ENCODE results near the gene PACC1. TPM values are rescaled to one million over a fixed set of nuclear protein-coding genes. Genes with fewer than 3 reads are reported as not detected.

PACC1 gene
- total and polyA plus RNA-seq, 4 experiments from 2014 or later = 8.8 to 12.3 (median 9.6) TPM

DNA sequence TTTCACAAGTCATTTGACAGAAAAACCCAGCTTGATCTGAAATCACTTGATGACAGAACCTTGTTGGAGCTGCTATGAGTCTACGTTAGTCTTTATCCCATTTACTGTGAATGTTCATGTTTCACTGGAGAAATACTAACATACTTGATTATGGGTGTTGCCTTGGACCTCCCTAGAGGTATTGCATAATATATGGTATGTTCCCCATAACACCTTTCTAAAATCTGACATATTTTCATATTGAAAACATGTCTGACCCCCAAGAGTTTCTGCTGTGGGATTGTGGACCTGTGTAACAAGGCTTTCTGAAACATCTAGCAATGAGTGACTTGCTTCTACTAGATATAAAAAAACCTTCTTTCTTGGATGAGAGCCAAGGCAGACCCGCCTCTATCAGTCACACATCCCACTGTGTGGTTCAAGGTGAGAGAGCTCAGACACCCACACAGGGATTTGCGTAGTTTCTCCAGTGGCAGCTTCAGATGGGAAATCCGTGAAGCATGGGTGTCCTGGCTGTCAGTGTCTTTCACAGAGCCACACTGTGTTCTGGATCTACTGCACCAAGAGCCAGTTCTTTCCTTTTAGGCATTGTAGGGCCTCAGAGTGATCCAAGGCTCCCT lies 22.6 kb upstream of the PACC1 start:
- ChIA-PET POLR2A (ENCODE audit: partially characterized antibody) (no interaction called here), CTCF (ENCODE audit: partially characterized antibody) (interaction anchor here (1.5 to 2.7 kb wide), 3 partner anchors 18 to 22 kb away, joined by 3 to 8 read pairs (median 7); no protein-coding TSS in a partner anchor)
- Mint-ChIP-seq H3K4me3 (no peak overlapping the region), H3K4me1 (peaks cover 9 to 29% (median 16%) of the 10 kb centered on the region in 4 donors), H3K27ac (peak overlapping the region in 3 of 7 donors; percentile 32 to 54 (median 42)), H3K36me3 (no peaks in the 10 kb centered on the region), H3K27me3 (no peaks in the 10 kb centered on the region), H3K9me3 (no peaks in the 10 kb centered on the region)
- DNase-seq = no peak
- Histone ChIP-seq H3K27me3 (ENCODE audit: insufficient read depth, low read length) (no peaks in the 10 kb centered on the region), H3K27ac (ENCODE audit: low read depth, low read length) (no peak overlapping the region), H3K4me1 (ENCODE audit: insufficient read depth, low read length) (peaks cover 19% of the 10 kb centered on the region), H3K9me3 (ENCODE audit: control insufficient read depth in 1 of 2, low read length in 2 of 2) (no peaks in the 10 kb centered on the region), H3K4me3 (ENCODE audit: low read length in 2 of 2) (no peak overlapping the region), H3K36me3 (ENCODE audit: insufficient read depth, low read length) (peaks cover under 1% of the 10 kb centered on the region)
- intact Hi-C loops (cut with micrococcal nuclease) = loop anchor here (10.0 kb wide), 2 partner anchors 602 to 762 kb away; partner anchors contain the start of genes LPGAT1 and NEK2

DNA sequence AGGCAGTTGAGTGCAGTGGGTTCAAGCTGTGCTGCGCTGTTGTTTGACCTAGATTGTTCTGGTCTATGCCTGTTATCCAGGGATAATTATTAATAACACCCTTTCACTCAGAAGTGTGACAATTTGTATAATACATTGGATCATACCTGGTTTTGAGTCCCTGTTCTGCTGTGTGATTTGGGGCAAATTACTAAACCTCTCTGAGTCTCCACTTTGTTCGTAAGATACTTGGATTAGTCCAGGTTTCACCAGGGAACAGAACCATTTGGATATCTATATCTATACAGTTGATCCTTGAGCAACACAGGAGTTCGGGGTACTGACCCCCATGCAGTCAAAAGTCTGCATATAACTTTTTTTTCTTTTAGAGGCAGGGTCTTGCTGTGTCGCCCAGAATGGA lies 20.3 kb upstream of the PACC1 start:
- Histone ChIP-seq H3K4me1 (ENCODE audit: insufficient read depth, low read length) (peaks cover 20% of the 10 kb centered on the region), H3K36me3 (ENCODE audit: insufficient read depth, low read length) (no peaks in the 10 kb centered on the region), H3K4me3 (ENCODE audit: low read length in 2 of 2) (no peak overlapping the region), H3K27me3 (ENCODE audit: insufficient read depth, low read length) (no peaks in the 10 kb centered on the region), H3K27ac (ENCODE audit: low read depth, low read length) (no peak overlapping the region), H3K9me3 (ENCODE audit: control insufficient read depth in 1 of 2, low read length in 2 of 2) (no peaks in the 10 kb centered on the region)
- no peak for DNase-seq
- CTCF ChIA-PET (ENCODE audit: partially characterized antibody) = no interaction called here
- POLR2A ChIA-PET (ENCODE audit: partially characterized antibody) = no interaction called here
- H3K4me1 Mint-ChIP-seq = peaks cover 11 to 39% (median 18%) of the 10 kb centered on the region in 4 donors
- H3K9me3 Mint-ChIP-seq = no peaks in the 10 kb centered on the region
- peak overlapping the region in 1 of 8 donors; percentile 8 for H3K4me3 Mint-ChIP-seq
- H3K36me3 Mint-ChIP-seq = no peaks in the 10 kb centered on the region
- intact Hi-C loops (cut with micrococcal nuclease) = loop anchor here (5.0 to 10.0 kb wide), 3 partner anchors 122 to 760 kb away; partner anchors contain the start of genes LPGAT1 and NEK2
- H3K27me3 Mint-ChIP-seq = peaks cover 0 to 1% of the 10 kb centered on the region in 2 donors
- no peak overlapping the region for H3K27ac Mint-ChIP-seq

DNA sequence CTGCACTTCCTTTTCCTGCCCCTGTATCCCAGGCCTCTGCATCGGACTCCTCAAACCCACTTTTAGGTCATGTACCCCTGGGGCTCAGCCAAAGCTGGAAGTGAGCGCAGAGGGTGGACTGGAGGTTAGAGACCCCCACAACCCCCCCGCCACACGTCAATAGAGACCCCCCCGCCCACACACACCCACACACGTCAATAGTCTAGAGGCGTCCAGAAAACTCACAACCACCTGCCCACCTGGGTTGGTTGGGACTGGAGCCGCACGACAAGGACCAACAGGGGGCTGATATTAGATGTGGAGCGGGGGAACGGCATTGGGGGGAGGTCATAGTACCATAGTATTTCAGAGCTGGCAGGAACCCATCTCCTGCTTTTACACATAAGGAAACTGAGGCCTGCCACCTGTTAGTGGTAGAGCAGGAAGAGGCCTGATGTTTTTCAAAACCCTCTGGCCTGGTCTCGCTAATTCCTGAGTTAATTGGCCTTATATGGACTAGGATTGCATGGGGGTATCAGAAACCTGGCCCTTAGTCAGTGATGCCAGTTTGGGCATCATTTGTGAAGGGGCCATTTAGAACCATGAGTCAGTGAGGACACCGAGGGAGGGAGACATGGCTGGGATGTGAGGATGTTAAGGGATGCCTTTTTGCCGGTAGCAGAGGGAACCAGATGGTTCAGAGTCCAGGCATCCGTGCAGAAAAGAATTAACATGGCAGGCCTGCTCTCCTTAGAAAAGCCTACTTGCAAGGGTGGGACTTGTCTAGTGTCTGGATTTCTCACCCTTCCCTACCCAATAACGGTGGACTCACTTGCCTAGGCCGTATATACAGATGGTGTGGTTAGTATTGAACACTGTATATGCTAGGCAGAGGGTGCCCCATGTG lies 19.1 kb upstream of the PACC1 start:
- H3K4me3 Mint-ChIP-seq = peak overlapping the region; percentile 77 to 86 (median 83)
- H3K36me3 Mint-ChIP-seq = no peaks in the 10 kb centered on the region
- POLR2A ChIA-PET (ENCODE audit: partially characterized antibody) = interaction anchor here (0.9 to 2.3 kb wide), 5 partner anchors 8 to 1107 kb away, joined by 3 to 8 read pairs (median 5); partner anchors contain the start of genes PACC1 and TRAF5
- intact Hi-C loops (cut with micrococcal nuclease) = loop anchor here (5.0 to 10.0 kb wide), 3 partner anchors 123 to 759 kb away; partner anchors contain the start of genes LPGAT1 and NEK2
- peak overlapping the region; percentile 29 for H3K27ac ChIP-seq (ENCODE audit: low read depth, low read length)
- H3K4me3 ChIP-seq (ENCODE audit: low read length in 2 of 2) = peak overlapping the region; percentile 56 to 63
- H3K4me1 ChIP-seq (ENCODE audit: insufficient read depth, low read length) = peaks cover 20% of the 10 kb centered on the region
- CTCF ChIA-PET (ENCODE audit: partially characterized antibody) = interaction anchor here (1.7 kb wide), 1 partner anchor 363 kb away, joined by 6 read pairs; no protein-coding TSS in a partner anchor
- peak overlapping the region in 6 of 7 donors; percentile 21 to 86 (median 66) for H3K27ac Mint-ChIP-seq
- peaks cover 1 to 3% of the 10 kb centered on the region in 2 donors for H3K27me3 Mint-ChIP-seq
- no peaks in the 10 kb centered on the region for H3K9me3 ChIP-seq (ENCODE audit: control insufficient read depth in 1 of 2, low read length in 2 of 2)
- no peaks in the 10 kb centered on the region for H3K9me3 Mint-ChIP-seq
- no peaks in the 10 kb centered on the region for H3K36me3 ChIP-seq (ENCODE audit: insufficient read depth, low read length)
- H3K27me3 ChIP-seq (ENCODE audit: insufficient read depth, low read length) = no peaks in the 10 kb centered on the region
- DNase-seq = no peak
- H3K4me1 Mint-ChIP-seq = peaks cover 11 to 39% (median 18%) of the 10 kb centered on the region in 4 donors

DNA sequence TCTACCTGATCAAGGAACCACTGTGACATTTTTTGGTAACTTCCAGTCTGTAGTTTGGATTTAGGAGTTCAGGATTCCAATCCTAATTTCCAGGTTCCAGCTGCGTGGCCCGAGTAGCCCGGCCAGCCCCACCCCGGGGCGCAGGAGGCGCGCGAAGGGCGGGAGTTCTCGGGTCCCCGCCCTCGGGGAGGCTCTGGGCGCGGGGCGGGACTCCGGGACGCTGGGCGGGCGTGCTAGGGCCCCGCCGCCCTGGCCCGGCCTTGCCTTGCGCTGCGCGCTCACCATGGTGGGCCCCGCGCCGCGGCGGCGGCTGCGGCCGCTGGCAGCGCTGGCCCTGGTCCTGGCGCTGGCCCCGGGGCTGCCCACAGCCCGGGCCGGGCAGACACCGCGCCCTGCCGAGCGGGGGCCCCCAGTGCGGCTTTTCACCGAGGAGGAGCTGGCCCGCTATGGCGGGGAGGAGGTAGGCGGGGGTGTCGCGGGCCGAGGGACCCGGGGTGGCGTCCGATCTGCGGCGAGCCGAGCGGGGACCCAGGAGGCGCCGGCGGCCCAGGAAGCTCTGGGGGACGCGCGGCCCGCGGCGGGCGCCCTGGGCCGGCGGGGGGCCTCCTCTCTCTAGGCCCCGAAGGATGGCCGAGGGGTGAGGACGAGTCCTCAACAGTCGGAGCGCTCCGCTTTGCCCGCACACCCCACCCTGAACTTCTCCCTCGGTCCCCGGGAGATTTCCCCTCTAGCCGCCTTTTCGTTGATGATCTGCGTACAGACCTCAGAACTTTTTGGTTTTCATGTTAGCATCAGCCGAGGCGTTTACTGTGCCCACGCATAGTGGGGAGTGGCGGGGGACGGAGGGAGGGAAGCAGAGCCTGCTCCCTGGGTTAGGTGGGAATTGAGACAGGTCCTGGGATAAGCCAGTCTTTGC lies 18.2 kb upstream of the PACC1 start, which contains the start of gene NENF:
TSS of gene NENF (plus strand) at position 260 of the 916 bp plus-strand sequence. CDS start at position 284, 24 bp downstream.
- no peaks in the 10 kb centered on the region for H3K36me3 ChIP-seq (ENCODE audit: insufficient read depth, low read length)
- no peaks in the 10 kb centered on the region for H3K36me3 Mint-ChIP-seq
- H3K27me3 ChIP-seq (ENCODE audit: insufficient read depth, low read length) = no peaks in the 10 kb centered on the region
- ChIA-PET CTCF (ENCODE audit: partially characterized antibody) (interaction anchor here (1.1 to 1.7 kb wide), 3 partner anchors 23 to 362 kb away, joined by 4 to 8 read pairs (median 6); no protein-coding TSS in a partner anchor), POLR2A (ENCODE audit: partially characterized antibody) (interaction anchor here (0.9 to 2.3 kb wide), 7 partner anchors 9 to 1106 kb away, joined by 3 to 8 read pairs (median 5); partner anchors contain the start of genes NSL1, PACC1, TATDN3 and TRAF5)
- DNase-seq = peak; percentile 68 to 79 (median 72)
- peak within 1 kb of the TSS; percentile 77 to 86 (median 83) for H3K4me3 Mint-ChIP-seq
- intact Hi-C loops (cut with micrococcal nuclease) = loop anchor here (1.0 to 10.0 kb wide), 5 partner anchors 19 to 758 kb away; partner anchors contain the start of genes LPGAT1, NEK2, PACC1 and PPP2R5A
- H3K9me3 Mint-ChIP-seq = no peaks in the 10 kb centered on the region
- no peaks in the 10 kb centered on the region for H3K9me3 ChIP-seq (ENCODE audit: control insufficient read depth in 1 of 2, low read length in 2 of 2)
- H3K4me1 ChIP-seq (ENCODE audit: insufficient read depth, low read length) = peaks cover 20% of the 10 kb centered on the region
- peaks cover 10 to 35% (median 18%) of the 10 kb centered on the region in 4 donors for H3K4me1 Mint-ChIP-seq
- H3K27ac ChIP-seq (ENCODE audit: low read depth, low read length) = peak within 1 kb of the TSS; percentile 29
- H3K27ac Mint-ChIP-seq = peak within 1 kb of the TSS in 6 of 7 donors; percentile 31 to 86 (median 74)
- peaks cover 1 to 3% of the 10 kb centered on the region in 2 donors for H3K27me3 Mint-ChIP-seq
- H3K4me3 ChIP-seq (ENCODE audit: low read length in 2 of 2) = peak within 1 kb of the TSS; percentile 56 to 63

DNA sequence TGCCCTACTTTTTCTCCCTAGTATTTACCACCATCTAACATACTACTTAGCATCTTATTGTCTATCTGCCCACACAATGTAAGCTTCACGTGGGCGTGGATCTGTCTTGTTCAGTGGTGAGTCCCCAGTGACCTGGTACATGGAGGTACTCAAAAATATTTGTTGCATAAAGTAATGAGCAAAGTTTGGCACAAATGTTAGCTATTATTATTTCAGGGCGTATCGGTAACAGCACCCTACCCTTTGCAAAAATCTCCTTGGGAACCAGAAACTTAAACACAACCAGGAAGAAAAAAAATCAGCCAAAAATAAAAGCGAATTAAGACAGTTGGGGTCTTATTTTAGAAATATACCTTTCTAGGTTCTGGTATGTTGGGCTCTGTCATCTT lies 17.6 kb upstream of the PACC1 start:
- Histone ChIP-seq H3K27me3 (ENCODE audit: insufficient read depth, low read length) (no peaks in the 10 kb centered on the region), H3K4me1 (ENCODE audit: insufficient read depth, low read length) (peaks cover 20% of the 10 kb centered on the region), H3K9me3 (ENCODE audit: control insufficient read depth in 1 of 2, low read length in 2 of 2) (no peaks in the 10 kb centered on the region), H3K27ac (ENCODE audit: low read depth, low read length) (no peak overlapping the region), H3K36me3 (ENCODE audit: insufficient read depth, low read length) (no peaks in the 10 kb centered on the region), H3K4me3 (ENCODE audit: low read length in 2 of 2) (peak overlapping the region in 1 of 2 donors; percentile 56)
- Mint-ChIP-seq H3K4me1 (peaks cover 10 to 34% (median 18%) of the 10 kb centered on the region in 4 donors), H3K27me3 (peaks cover 3% of the 10 kb centered on the region in 2 donors), H3K36me3 (no peaks in the 10 kb centered on the region), H3K4me3 (peak overlapping the region; percentile 74 to 81 (median 76)), H3K9me3 (no peaks in the 10 kb centered on the region), H3K27ac (peak overlapping the region in 3 of 7 donors; percentile 31 to 81 (median 47))
- ChIA-PET CTCF (ENCODE audit: partially characterized antibody) (interaction anchor here (1.1 to 1.7 kb wide), 3 partner anchors 24 to 362 kb away, joined by 4 to 8 read pairs (median 6); no protein-coding TSS in a partner anchor), POLR2A (ENCODE audit: partially characterized antibody) (interaction anchor here (1.0 to 2.3 kb wide), 6 partner anchors 10 to 359 kb away, joined by 3 to 8 read pairs (median 5); partner anchors contain the start of genes NSL1, PACC1 and TATDN3)
- intact Hi-C loops (cut with micrococcal nuclease) = loop anchor here (1.0 to 10.0 kb wide), 5 partner anchors 18 to 757 kb away; partner anchors contain the start of genes LPGAT1, NEK2, PACC1 and PPP2R5A
- no peak for DNase-seq

DNA sequence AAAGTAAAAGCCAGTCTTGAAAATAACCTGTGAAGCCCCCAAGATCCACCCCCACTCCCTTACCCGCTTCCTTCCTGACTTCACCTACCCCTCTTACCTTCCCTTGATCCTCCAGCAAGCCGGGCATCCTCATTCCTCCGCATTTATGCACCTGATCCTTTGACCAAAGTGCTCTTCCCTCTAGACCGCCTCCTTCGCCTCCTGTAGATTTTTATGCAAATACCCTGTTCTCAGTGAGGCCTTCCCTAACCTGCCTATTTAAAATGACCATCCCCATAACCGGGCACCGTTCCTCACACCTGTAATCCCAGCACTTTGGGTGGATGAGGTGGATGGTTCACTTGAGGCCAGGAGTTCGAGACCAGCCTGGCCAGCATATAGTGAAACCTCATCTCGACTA lies 17.0 kb upstream of the PACC1 start:
- Histone ChIP-seq H3K9me3 (ENCODE audit: control insufficient read depth in 1 of 2, low read length in 2 of 2) (no peaks in the 10 kb centered on the region), H3K4me1 (ENCODE audit: insufficient read depth, low read length) (peaks cover 20% of the 10 kb centered on the region), H3K27ac (ENCODE audit: low read depth, low read length) (no peak overlapping the region), H3K36me3 (ENCODE audit: insufficient read depth, low read length) (no peaks in the 10 kb centered on the region), H3K27me3 (ENCODE audit: insufficient read depth, low read length) (no peaks in the 10 kb centered on the region), H3K4me3 (ENCODE audit: low read length in 2 of 2) (no peak overlapping the region)
- no peaks in the 10 kb centered on the region for H3K36me3 Mint-ChIP-seq
- peak overlapping the region in 1 of 7 donors; percentile 18 for H3K27ac Mint-ChIP-seq
- POLR2A ChIA-PET (ENCODE audit: partially characterized antibody) = interaction anchor here (1.4 to 2.3 kb wide), 3 partner anchors 17 to 360 kb away, joined by 5 to 8 read pairs (median 7); partner anchors contain the start of genes NSL1, PACC1 and TATDN3
- peak overlapping the region in 7 of 8 donors; percentile 5 to 67 (median 43) for H3K4me3 Mint-ChIP-seq
- no peak for DNase-seq
- CTCF ChIA-PET (ENCODE audit: partially characterized antibody) = interaction anchor here (1.1 to 1.7 kb wide), 3 partner anchors 24 to 361 kb away, joined by 4 to 8 read pairs (median 6); no protein-coding TSS in a partner anchor
- H3K4me1 Mint-ChIP-seq = peaks cover 10 to 34% (median 18%) of the 10 kb centered on the region in 4 donors
- intact Hi-C loops (cut with micrococcal nuclease) = loop anchor here (1.0 to 10.0 kb wide), 5 partner anchors 17 to 757 kb away; partner anchors contain the start of genes LPGAT1, NEK2, PACC1 and PPP2R5A
- H3K27me3 Mint-ChIP-seq = peaks cover 3% of the 10 kb centered on the region in 2 donors
- H3K9me3 Mint-ChIP-seq = no peaks in the 10 kb centered on the region
